ENCODE measurements around the gene ASXL2. TPM values are rescaled to one million over a fixed set of nuclear protein-coding genes. Genes with fewer than 3 reads are reported as not detected.
A peak's percentile ranks its signal among the peaks of the same experiment; 100 is the strongest.

ASXL2 gene
- total RNA-seq, 2 donors from 2014 or later, result 28.6 to 32.7 TPM

- H3K9ac ChIP-seq (ENCODE audit: low read depth in 2 of 2, low read length in 2 of 2), result no peak overlapping the region
- H3K4me1 ChIP-seq, result no peaks in the 10 kb centered on the region
- H3K4me3 ChIP-seq, result no peak overlapping the region
- H3K27ac ChIP-seq, result no peak overlapping the region
- DNase-seq, result no peak
- intact Hi-C loops (cut with DNase I), result no loop called here
- TF ChIP-seq CTCF (IDR thresholded peaks at IDR 0.05), result no peak
- H3K36me3 ChIP-seq, result no peaks in the 10 kb centered on the region
- no peaks in the 10 kb centered on the region for H3K27me3 ChIP-seq
- H3K9me3 ChIP-seq, result no peaks in the 10 kb centered on the region
Observed at GRCh38 chr2:25825238-25825637, 53.0 kb downstream of the ASXL2 start.

- no peak for TF ChIP-seq CTCF (IDR thresholded peaks at IDR 0.05)
- DNase-seq, result no peak
- no peak overlapping the region for H3K4me3 ChIP-seq
- no peaks in the 10 kb centered on the region for H3K9me3 ChIP-seq
- H3K27ac ChIP-seq, result no peak overlapping the region
- intact Hi-C loops (cut with DNase I), result no loop called here
- H3K9ac ChIP-seq (ENCODE audit: low read depth in 2 of 2, low read length in 2 of 2), result no peak overlapping the region
- no peaks in the 10 kb centered on the region for H3K4me1 ChIP-seq
- H3K36me3 ChIP-seq, result no peaks in the 10 kb centered on the region
- H3K27me3 ChIP-seq, result no peaks in the 10 kb centered on the region
Observed at GRCh38 chr2:25824718-25825117, 53.6 kb downstream of the ASXL2 start.

GRCh38 chr2:25824216-25824615 lies 54.1 kb downstream of the ASXL2 start:
- Histone ChIP-seq H3K27ac (no peak overlapping the region), H3K36me3 (no peaks in the 10 kb centered on the region), H3K4me1 (no peaks in the 10 kb centered on the region), H3K9me3 (no peaks in the 10 kb centered on the region), H3K27me3 (no peaks in the 10 kb centered on the region), H3K4me3 (no peak overlapping the region), H3K9ac (ENCODE audit: low read depth in 2 of 2, low read length in 2 of 2) (no peak overlapping the region)
- DNase-seq, result no peak
- intact Hi-C loops (cut with DNase I), result no loop called here
- TF ChIP-seq CTCF (IDR thresholded peaks at IDR 0.05), result no peak

GRCh38 chr2:25822190-25823117 lies 55.8 kb downstream of the ASXL2 start:
- DNase-seq, result peak; percentile 35
- H3K4me1 ChIP-seq, result no peaks in the 10 kb centered on the region
- no peak overlapping the region for H3K9ac ChIP-seq (ENCODE audit: low read depth in 2 of 2, low read length in 2 of 2)
- H3K36me3 ChIP-seq, result no peaks in the 10 kb centered on the region
- H3K4me3 ChIP-seq, result no peak overlapping the region
- TF ChIP-seq CTCF (IDR thresholded peaks at IDR 0.05), result no peak
- H3K9me3 ChIP-seq, result no peaks in the 10 kb centered on the region
- H3K27me3 ChIP-seq, result no peaks in the 10 kb centered on the region
- H3K27ac ChIP-seq, result no peak overlapping the region
- intact Hi-C loops (cut with DNase I), result no loop called here

GRCh38 chr2:25821225-25822056 lies 56.8 kb downstream of the ASXL2 start:
- Histone ChIP-seq H3K27me3 (no peaks in the 10 kb centered on the region), H3K4me3 (no peak overlapping the region), H3K9ac (ENCODE audit: low read depth in 2 of 2, low read length in 2 of 2) (no peak overlapping the region), H3K9me3 (no peaks in the 10 kb centered on the region), H3K4me1 (no peaks in the 10 kb centered on the region), H3K27ac (no peak overlapping the region), H3K36me3 (no peaks in the 10 kb centered on the region)
- TF ChIP-seq CTCF (IDR thresholded peaks at IDR 0.05), result no peak
- intact Hi-C loops (cut with DNase I), result no loop called here
- DNase-seq, result no peak

Measured in colonic mucosa (tissue), 4 donors.